SKM-1 treated with dmso at 0.1 percent for 144 hours (cell line): ENCODE data around the gene AIRE.
"Not testable (repeated sequence)": the region's sequence is repeated elsewhere in the genome, so short reads cannot be mapped to it uniquely, and the experiment has no call there.

Experiments
- DNase-seq: peaks from one replicate; lab custom pipeline; 2025; ENCODE audit not compliant: unreplicated experiment; lab: John Stamatoyannopoulos, UW

AIRE gene

DNA sequence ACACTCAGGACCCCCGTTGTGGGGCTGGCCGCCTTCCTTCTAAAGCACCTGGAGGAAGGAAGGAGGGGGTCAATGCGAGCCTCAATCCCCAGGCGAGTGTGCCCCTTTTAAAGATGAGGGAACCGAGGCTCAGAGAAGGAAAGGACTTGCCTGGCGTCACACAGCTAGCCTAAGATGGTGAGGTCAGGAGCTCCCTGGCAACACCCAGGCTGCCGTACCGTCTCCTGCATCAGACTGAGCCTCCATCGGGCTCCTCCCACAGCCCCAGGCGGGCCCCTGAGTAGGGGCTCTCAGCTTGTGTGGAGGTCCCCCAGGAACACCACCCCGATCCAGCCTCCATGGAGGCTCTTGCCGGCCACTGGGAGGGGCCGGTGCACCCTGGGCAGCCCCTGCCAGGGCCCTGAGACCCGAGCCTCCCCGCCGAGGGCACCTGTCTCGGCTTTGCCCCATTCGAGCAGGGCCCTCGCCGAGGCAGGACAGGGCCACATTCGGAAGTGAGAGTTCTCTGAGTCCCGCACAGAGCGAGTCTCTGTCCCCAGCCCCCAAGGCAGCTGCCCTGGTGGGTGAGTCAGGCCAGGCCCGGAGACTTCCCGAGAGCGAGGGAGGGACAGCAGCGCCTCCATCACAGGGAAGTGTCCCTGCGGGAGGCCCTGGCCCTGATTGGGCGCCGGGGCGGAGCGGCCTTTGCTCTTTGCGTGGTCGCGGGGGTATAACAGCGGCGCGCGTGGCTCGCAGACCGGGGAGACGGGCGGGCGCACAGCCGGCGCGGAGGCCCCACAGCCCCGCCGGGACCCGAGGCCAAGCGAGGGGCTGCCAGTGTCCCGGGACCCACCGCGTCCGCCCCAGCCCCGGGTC, at the start of gene AIRE:
AIRE (plus strand) TSS at position 739 of the 855 bp plus-strand sequence. CDS start 131 bp downstream, outside the sequence.
- no peak for DNase-seq

DNA sequence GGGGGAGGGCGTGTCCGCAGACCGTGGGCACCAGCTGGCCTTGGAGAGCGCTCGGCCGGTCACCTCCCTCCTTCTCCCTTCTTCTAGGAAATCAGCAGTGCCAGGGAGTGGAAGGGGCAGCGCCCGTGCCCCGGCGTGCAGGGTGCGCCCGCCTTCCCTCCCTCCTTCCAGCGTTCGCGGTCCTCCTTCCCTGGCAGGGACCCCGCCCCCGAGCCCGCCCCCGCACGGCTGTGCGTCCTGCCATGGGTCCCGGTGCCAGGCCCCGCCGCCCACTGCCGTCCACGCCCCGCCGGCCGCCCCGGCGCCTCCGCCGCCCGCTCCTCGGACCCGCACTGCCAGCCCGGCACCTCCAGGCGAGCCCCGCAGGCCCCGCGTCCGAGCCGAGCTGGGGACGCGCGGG, 45.3 kb upstream of the AIRE start:
- DNase-seq: not testable (repeated sequence)

DNA sequence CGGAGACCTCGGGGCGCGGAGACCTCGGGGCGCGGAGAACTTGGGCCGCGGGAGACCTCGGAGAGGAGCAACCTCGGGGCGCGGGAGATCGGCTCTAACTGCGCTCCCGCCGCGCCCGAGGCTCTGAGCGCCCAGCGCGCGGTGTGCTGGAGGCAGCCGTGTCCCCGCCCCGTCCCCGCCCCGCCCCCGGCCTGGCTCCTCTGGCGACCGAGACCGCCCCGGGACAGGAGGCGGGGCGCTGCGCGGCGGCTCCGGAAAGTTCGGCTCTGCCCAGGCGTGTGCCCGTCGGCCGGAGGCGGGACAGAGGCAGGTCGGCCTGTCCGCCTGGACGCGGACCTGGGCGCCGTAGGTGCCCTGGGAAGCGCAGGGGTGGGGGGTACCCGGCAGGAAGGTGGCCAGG, 44.8 kb upstream of the AIRE start, which contains the start of gene ICOSLG:
ICOSLG (minus strand) TSS at position 102 of the 400 bp plus-strand sequence. CDS start 126 bp downstream, outside the sequence.
- not testable (repeated sequence) for DNase-seq

DNA sequence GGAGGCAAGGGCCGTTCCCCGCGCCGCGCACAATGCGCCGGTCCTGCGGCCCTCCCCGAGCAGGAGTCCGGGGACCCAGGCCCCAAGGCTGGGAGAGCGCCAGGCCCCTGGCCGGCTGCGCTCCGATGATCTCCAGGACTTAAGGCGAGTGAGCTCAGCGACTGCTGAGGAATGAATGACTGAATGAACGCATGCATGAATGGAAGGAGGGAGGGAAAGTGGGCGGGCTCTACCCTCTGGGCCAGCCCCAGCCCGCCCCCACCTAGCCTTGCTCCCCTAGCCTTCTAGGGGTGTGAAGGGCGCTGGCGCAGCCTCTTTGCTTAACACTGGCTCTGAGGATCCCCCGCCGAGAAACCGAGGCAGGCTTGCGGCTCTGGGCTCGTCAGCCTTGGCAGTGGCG, 44.4 kb upstream of the AIRE start:
- not testable (repeated sequence) for DNase-seq

DNA sequence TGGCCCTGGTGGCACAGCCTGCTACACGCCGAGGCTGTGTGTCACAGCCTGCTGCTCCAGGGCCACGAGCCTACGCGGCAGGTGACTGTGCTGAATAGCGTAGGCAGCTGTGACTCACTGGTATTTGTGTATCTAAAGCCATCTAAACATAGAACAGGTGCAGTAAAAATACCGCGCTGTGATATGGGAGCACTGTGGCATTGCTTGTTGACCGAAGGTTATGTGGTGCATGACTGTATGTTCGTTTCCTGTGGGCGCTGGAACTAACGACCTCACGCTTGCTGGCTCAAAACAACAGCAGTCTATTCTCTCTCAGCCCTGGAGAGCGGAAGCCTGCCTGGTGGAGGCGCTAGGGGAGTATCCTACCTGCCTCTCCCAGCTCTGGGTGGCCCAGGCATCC, 41.7 kb upstream of the AIRE start:
- DNase-seq: not testable (repeated sequence)

DNA sequence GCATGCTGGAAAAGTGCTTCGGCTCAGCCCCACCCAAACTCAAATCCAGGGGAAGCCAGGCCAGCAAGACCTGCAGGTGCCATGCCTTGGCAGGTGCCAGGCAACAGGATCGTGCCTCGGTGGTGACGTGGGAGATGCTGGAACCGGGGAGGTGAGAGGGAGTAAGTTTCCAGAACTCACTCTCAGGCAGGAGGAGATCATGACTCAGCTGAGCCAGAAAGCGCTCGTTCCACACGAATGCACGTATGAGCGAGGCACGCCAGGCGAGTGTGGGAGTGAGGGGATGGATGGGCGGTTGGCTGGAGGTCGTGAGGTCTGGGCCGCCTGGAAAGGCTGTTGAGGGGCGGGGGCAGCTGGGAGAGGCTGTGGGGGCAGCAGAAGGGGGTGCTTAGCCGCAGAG, 37.8 kb upstream of the AIRE start:
- DNase-seq: not testable (repeated sequence)

DNA sequence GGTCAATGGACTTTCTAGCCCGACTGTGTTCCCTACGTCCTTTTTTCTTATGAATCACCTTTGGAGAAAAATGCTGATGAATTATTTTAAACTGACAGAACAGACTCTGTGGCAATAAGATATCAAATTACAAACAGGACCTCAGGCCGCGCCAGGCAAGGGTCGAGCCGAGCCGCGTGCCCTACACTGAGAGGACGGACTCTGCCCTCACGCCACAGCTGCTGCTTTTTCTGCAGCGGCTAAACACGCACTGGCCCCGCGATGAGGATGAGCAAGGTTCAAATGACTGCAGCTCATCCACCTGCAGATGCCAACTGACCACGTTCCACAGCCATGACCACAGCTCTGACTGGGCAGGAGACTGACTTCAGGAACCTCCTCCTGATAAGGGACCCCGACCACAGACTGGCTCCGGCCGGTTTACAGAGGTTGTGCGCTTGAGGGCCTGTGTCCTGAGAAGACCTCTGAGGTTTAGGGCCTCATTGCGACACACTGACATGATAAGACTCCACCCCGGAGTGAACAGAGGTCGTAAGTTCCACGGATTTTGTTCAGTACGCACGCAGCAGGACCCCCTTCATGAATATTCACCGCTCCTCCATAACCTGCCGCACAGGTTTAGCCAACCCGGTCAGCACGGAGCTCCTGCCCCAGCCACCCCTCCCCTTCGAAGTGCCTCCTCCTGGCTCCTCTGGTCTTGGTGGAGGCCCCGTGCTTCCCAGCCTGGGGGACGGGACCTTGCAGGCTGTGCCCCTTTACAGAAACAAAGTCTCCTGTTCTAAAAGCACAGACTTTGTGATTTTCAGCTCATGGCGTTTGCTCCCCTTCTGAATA, 36.3 kb upstream of the AIRE start:
- not testable (repeated sequence) for DNase-seq

DNA sequence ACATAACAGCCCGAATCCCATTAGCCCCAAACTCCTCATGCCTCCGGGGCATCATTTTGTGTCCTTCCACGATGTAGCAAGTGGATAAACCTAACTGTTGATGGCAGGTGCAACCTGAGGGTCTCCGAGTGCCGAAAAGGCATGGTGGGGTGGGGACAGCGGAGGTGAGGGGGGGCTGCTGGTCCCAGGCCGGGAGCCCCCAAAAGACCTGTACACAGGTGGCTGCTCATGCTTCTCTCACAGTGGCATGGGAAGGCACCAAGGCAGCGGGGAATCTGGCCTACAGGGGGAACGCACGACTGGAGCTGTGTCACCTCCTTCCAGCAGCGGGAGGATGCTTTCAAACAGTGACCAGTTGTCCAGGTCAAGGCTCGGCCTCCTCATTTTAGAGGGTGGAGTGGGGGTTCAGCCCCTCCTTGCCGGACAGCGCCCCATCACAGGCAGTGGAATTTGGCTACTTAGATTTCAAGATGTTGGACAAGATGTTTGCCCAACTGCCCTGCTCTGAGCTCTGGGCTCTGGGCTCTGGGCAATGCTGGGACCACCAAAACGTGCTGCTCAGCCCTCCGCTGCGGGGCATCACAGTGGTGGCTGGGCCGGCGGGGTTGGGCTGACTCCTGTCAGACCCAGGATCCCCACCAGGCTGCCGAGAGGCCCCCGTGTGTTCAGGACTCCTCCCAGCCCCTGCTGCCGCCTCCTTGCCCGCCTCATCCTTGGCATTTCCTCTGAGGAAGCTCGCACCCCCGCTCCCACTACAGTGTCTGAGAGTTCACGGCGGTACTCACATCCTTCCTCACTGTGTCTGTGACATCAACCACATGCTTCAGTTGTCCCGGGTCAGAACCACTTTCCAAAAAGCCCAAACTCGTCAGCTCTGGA, 31.6 kb upstream of the AIRE start:
- no peak for DNase-seq

DNA sequence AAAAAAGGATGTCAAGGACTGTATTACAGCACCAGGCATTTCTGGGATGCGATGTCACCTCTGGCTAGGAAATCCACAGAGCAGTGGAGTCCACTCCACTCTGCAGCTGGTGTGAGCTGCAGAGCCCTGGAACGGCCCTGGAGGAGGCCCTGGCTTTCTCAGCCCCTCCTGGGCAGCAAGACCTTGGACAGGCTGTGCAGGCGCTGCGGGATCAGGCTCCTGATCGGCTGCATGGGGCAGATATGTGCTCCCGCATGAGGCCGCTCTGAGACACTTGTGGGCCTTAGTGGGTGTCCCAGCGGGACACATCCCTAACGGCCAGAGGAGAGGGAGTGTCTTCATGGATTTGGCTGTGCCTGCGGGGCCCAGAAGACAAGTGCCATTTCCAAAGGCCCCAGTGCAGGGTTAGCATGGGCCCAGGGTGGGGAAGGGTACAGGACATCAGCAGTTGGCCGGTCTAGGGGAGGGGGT, 30.1 kb upstream of the AIRE start:
- no peak for DNase-seq

DNA sequence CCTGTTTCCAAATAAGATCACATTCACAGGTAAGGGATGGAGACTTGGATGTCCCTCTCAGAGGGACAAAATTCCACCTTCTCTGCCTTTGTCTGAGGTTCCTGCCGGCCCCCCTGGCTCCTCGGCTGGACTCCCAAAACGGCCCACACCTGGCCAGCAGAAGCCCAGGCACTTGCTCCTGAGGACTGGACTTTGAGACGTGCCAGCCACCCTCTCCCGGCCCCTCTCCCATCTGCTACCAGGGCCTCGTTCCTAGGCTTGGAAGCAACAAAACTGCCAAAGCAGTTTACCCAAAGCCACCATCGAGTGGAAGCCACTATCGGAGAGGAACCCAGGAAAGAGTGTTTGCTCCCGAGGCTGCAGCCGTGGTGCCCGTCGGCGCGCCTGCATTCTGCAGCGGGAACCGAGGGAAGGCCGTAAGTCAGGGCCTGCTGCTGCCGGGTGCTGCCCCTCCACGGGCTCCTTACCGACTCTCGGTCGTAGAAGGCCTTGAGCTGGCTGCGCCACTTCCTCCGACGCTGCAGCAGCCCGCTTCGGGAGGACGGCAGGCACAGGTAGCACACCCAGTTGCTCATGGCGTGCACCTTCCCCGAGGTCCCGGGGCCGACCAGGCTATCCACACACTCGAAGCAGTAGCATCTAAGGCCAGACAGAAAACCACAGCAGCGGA, 27.5 kb upstream of the AIRE start:
- DNase-seq: no peak

DNA sequence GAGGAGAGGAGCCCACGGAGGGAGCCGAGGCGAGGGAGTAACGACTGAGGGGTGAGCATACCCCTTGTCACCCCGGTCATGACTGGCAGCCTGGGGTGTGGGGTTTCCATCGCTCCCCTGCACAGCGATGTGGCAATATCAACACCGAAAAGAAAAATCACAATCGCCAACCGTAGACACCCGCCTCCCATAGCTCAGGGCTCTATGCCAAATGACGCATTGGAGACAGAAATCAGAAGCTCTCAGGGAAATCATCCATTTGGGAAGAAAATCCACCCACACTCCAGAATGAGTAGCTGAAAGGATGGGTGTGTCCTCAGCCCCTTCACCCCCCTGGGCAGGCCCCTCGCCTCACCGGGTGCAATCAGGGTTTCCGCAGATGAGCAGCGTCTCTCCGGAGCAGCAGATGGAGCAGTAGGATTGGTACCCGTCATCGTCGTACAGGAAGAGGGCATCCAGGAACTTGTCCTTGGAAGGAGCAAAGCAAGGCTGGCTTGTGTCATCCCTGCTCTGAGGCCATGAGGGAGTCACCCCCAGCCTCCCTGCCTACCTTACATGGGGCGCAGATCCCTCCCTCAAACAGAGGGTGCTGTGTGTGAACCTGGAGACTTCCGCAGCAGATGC, 26.5 kb upstream of the AIRE start:
- no peak for DNase-seq

DNA sequence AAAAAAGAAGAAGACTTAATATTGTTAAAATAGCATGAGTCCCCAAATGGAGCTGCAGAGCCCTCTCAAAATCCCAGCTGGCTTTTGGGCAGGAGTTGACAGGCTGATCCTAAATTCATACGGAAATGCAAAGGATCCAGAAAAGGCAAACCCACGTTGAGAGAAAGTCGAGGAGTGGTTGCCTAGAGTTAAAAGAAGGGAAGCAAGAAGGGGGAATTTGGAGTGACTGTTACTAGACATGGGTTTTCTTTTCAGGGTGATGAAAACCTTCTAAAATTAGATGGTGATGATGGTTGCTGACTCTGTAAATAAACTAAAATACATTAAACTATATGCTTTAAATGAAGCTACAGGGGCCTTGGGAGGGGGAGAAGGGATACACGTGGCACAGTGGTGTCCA, 25.6 kb upstream of the AIRE start:
- DNase-seq: no peak

DNA sequence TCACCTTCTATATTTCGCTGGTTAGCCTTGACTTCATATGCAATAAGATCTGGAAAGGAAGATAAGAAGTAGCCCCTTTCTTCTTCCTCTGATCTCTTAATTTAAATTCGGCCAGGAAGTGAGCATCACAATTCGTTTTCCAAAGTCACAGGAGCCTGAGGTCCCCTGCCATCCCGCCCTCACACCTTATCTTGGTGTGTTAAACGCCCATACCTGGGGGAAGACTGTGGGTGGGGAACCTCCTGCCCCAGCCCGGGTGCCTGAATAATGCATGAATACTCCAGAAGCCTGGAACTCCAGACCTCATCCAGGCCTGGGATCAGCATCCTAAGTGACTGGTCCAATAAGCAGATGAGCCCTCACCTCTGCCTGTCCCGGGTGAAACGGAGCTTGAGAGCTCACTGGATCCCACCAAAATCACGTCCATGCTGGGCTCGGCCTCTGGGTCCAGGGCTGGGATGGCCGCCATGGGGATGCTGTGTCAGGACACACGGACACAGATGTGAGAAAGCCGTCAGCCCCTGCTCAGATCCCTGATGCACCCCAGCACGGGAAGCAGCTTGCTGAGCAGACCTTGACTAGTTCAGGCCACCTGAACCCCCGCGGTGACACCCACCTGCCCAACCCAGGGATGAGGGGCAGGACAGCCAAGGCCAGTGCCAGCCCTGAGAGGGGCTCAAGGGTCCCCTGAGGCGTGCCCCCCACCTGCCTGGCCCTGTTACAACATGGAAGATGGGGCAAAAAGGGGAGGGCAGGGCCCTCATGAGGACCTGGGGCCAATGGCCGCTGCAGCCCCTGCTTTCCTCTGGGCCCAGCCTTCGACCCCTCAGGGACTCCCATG, 24.7 kb upstream of the AIRE start:
- no peak for DNase-seq

DNA sequence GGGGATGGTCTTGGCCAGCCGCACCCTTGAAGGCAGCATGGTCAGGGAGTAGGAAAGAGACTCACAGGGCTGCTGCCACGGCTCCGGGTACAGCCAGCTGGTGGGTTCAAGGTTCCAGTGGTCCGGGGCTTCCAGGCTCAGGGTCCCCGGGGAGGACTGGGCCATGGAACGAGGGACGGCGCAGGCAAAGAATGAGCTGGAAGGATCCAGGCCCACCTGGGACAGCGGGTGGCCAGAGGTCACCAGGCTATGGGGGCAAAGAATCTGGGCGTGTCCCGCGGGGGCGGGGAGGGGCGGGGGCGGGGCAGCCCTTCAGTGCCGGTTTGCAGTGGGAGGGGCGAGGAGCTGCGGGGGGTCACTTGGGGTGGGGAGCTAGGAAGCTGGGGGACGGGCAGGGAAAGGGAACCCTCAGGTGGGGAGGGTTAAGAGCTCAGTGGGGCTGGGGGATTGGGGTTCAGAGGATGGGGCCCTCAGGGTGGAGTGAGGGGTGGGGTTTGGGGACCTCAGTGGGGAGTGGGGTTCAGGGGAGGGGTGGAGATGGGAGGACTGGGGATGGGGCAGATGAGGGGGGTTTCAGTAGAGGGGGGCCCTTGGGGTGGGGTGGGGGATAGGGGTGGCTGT, 23.9 kb upstream of the AIRE start, which contains the start of gene DNMT3L:
DNMT3L (minus strand) TSS at position 223 of the 621 bp plus-strand sequence. CDS start 638 bp downstream, outside the sequence.
- no peak for DNase-seq

DNA sequence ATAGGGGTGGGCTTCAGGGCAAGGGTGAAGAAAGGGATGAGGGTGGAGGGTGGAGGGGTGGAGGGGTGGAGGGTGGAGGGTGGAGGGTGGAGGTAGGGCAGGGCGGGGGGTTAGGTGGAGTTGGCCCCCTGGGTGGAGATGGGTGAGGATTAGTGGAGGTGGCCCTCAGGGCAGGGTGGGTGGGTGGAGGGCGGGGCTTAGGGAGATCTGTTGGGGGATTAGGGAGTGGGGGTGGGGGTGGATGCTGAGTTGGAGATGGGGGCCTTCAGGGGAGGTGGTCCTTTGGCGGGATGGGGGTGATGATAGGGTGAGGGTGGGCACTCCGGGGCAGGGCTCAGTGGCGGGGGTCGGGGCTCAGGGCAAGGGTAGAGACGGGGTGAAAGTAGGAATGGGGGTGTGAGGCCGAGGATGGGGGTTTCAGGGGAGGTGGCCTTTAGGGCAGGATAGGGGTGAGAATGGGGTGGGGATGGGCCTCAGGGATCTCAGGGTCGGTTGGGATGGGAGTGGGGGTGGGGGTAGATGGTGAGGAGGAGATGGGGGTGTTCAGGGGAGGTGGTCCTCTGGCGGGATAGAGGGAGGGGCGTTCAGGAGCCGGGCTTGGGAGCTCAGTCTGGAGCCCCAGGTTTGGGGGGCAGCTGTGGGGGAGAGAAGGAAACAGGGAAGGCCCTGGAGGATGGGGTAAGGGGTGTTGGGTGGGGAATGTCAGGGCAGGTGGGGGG, 23.2 kb upstream of the AIRE start:
- DNase-seq: no peak

DNA sequence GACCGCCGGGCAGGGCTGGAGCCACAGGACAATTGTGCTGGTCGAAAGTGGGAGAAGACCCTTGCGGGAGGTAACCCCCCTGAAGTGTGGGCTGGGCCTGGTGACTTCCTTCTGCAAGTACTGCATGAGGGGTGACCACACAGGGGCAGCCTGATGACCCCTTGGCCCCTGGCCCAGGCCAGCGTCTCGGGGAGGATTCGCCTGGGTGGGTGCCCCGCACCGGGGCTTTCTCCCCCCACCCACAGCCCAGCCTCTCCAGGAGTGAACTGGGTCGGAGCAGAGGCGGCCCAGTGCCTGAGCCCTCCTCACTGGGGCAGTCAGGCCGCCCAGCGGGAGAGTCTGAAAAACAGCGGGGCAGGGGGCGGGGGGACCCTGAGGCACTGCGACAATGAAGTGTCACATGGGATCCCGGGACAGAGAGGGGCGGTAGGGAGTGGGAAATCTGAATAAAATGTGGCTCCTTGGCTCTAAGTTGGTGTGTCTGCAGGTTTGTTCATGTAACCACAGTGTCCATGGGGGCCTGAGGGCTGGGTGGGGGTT, 22.4 kb upstream of the AIRE start:
- no peak for DNase-seq

DNA sequence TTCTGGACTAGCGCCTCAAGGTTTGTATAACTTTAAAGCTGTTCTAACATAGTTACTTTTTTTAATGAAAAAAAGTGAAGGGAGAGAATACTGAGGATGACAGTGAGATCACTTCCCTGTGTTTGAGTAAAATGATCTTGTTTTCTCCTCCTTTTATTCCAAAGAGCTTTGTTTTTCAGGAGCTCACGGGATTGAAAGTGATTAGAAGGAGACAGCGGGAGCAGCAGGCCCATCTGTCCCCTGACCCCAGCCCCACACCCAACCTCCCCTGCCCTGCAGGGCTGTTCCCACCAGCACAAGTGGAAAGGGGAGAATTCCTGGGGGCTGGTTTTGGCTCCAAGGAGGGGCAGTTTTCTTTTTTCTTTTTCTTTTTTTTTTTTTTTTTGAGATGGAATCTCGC, 21.9 kb upstream of the AIRE start:
- DNase-seq: no peak
